ENCODE data around the gene TCF12.
"Not testable (repeated sequence)": the region's sequence is repeated elsewhere in the genome, so short reads cannot be mapped to it uniquely, and the experiment has no call there.

TCF12 gene

GRCh38 chr15:57092252-57092651, 173.8 kb downstream of the TCF12 start:
- no peak overlapping the region for H3K4me3 ChIP-seq (ENCODE audit: low read depth, low read length)
- in situ Hi-C loops (cut with HindIII; ENCODE audit: low sequenced_read_pairs), result no loop called here
- no peak for DNase-seq (ENCODE audit: low read depth)
- no peak for TF ChIP-seq CTCF (IDR thresholded peaks at IDR 0.05; ENCODE audit: low read depth, low read length, missing control alignments)

- no peak overlapping the region for H3K4me3 ChIP-seq (ENCODE audit: low read depth, low read length)
- in situ Hi-C loops (cut with HindIII; ENCODE audit: low sequenced_read_pairs), result no loop called here
- DNase-seq (ENCODE audit: low read depth), result no peak
- TF ChIP-seq CTCF (IDR thresholded peaks at IDR 0.05; ENCODE audit: low read depth, low read length, missing control alignments), result no peak
These were observed 176.1 kb downstream of the TCF12 start for GRCh38 chr15:57094321-57095257.

- in situ Hi-C loops (cut with HindIII; ENCODE audit: low sequenced_read_pairs), result no loop called here
These were observed 177.5 kb downstream of the TCF12 start for GRCh38 chr15:57095896-57096295.

GRCh38 chr15:57097246-57097645, 178.8 kb downstream of the TCF12 start:
- no peak for TF ChIP-seq CTCF (IDR thresholded peaks at IDR 0.05; ENCODE audit: low read depth, low read length, missing control alignments)
- no peak for DNase-seq (ENCODE audit: low read depth)
- in situ Hi-C loops (cut with HindIII; ENCODE audit: low sequenced_read_pairs), result no loop called here
- no peak overlapping the region for H3K4me3 ChIP-seq (ENCODE audit: low read depth, low read length)

More at GRCh38 chr15:57095896-57096295, 177.5 kb downstream of the TCF12 start:
- no peak for TF ChIP-seq CTCF (IDR thresholded peaks at IDR 0.05; ENCODE audit: low read depth, low read length, missing control alignments)
- no peak for DNase-seq (ENCODE audit: low read depth)
- no peak overlapping the region for H3K4me3 ChIP-seq (ENCODE audit: low read depth, low read length)

- DNase-seq (ENCODE audit: low read depth); in situ Hi-C loops (cut with HindIII; ENCODE audit: low sequenced_read_pairs): not testable (repeated sequence)
These were observed 179.6 kb downstream of the TCF12 start for GRCh38 chr15:57097919-57098543.

GRCh38 chr15:57098896-57099295, 180.5 kb downstream of the TCF12 start:
- no peak for TF ChIP-seq CTCF (IDR thresholded peaks at IDR 0.05; ENCODE audit: low read depth, low read length, missing control alignments)
- H3K4me3 ChIP-seq (ENCODE audit: low read depth, low read length), result no peak overlapping the region
- no peak for DNase-seq (ENCODE audit: low read depth)
- in situ Hi-C loops (cut with HindIII; ENCODE audit: low sequenced_read_pairs), result no loop called here

More at GRCh38 chr15:57097919-57098543, 179.6 kb downstream of the TCF12 start:
- not testable (repeated sequence) for H3K4me3 ChIP-seq (ENCODE audit: low read depth, low read length)

- no peak for TF ChIP-seq CTCF (IDR thresholded peaks at IDR 0.05; ENCODE audit: low read depth, low read length, missing control alignments)
- in situ Hi-C loops (cut with HindIII; ENCODE audit: low sequenced_read_pairs), result no loop called here
- H3K4me3 ChIP-seq (ENCODE audit: low read depth, low read length), result no peak overlapping the region
- DNase-seq (ENCODE audit: low read depth), result no peak
These were observed 181.7 kb downstream of the TCF12 start for GRCh38 chr15:57100136-57100539.

Measured in astrocyte of the cerebellum (primary cell).